ENCODE data around the gene UNC13C. TPM values are rescaled to one million over a fixed set of nuclear protein-coding genes. Genes with fewer than 3 reads are reported as not detected.

Gene UNC13C
- total RNA-seq, 1 donor from 2014 or later: 18.8 TPM

- no peak for DNase-seq (ENCODE audit: low spot score in 2 of 2)
- FAIRE-seq: no peak
Measured at GRCh38 chr15:54547491-54547890, 569.2 kb downstream of the UNC13C start.

GRCh38 chr15:54550954-54551353 lies 572.7 kb downstream of the UNC13C start:
- FAIRE-seq (no peak), DNase-seq (ENCODE audit: low spot score in 2 of 2) (no peak)

DNA sequence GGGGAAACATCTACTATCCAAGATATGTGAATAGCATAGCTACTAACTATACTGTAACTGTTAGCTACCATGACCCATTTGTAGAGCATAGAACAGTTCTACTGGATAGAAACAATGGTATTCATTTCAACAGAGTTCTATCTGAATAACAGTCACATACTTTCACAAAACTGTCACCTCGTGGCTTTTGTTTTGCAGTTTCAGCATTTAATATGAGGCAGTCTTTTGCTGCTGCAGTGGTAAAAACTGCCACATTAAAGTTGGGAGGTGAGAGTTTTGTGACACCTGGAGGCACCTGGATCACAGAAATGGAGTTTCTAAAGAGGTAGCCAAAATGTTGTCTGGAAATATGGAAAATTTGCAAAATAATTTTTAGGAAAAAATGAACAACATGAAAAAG lies 578.0 kb downstream of the UNC13C start:
- FAIRE-seq: no peak
- no peak for DNase-seq (ENCODE audit: low spot score in 2 of 2)

- no peak for DNase-seq (ENCODE audit: low spot score in 2 of 2)
- no peak for FAIRE-seq
Measured at GRCh38 chr15:54559405-54560069, 581.3 kb downstream of the UNC13C start.

DNA sequence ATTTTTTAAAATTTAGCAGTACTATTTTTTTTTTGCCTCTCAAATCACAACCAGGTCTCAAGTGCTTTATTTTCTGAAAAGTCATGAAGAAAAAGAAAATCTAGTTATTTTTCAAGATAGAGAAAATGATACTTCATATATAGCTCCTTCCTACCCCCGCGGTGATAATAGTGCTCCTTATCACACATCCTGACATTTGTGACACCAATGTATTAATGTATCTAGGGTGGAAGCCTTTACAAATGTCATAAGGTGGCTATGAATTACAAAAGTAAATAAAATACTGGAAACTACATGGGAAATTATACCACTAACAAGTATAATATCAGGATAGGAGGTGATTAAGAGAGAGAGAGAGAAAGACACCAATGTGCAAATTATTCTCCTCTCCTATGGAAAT lies 582.2 kb downstream of the UNC13C start:
- FAIRE-seq: no peak

GRCh38 chr15:54564166-54564565 lies 585.9 kb downstream of the UNC13C start:
- FAIRE-seq (no peak), DNase-seq (ENCODE audit: low spot score in 2 of 2) (no peak)

More for the DNA sequence above, 582.2 kb downstream of the UNC13C start:
- DNase-seq (ENCODE audit: low spot score in 2 of 2): no peak

- no peak for DNase-seq (ENCODE audit: low spot score in 2 of 2)
- no peak for FAIRE-seq
Measured at GRCh38 chr15:54566654-54567053, 588.4 kb downstream of the UNC13C start.

GRCh38 chr15:54567408-54568035 lies 589.3 kb downstream of the UNC13C start:
- no peak for FAIRE-seq
- no peak for DNase-seq (ENCODE audit: low spot score in 2 of 2)

DNA sequence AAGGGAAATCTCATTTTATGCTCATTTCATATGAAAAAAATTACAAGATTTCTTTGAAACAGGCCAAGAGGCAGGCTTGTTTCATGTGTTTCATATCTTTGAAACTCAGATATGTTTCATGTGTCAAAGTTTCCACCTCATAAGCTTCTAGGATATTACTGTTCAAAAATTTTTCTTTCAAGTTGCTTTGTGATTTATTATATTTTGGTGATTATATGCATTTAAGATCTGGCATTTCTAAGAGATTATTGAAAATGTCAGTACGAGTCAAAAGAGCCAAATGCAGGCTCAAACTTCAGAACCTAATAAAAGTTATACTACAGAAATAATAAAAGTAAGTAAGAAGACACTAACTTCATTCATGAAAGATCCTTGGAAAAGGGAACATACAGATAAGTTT lies 590.1 kb downstream of the UNC13C start:
- DNase-seq (ENCODE audit: low spot score in 2 of 2) (no peak), FAIRE-seq (no peak)

GRCh38 chr15:54571576-54571975 lies 593.3 kb downstream of the UNC13C start:
- DNase-seq (ENCODE audit: low spot score in 2 of 2) (no peak), FAIRE-seq (no peak)

DNA sequence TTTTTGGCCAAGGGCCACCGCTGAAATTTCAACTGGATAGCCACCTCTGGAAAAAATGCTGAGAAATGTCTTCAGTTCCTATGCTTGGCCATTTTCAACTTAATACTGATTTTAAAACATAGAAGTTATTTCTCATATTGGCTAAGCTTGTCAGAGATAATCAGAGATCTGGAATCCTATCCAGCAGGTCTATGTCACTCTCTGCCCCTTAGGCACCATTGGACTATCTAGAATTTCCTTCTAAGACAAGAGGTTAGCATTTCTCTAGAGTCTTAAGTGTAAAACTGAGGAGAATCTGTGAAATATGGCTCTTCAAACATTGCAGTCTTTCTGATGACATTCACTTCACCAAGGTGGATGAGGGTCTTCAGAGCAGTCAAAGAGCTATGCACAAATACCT lies 597.3 kb downstream of the UNC13C start:
- FAIRE-seq (no peak), DNase-seq (ENCODE audit: low spot score in 2 of 2) (no peak)

- FAIRE-seq (no peak), DNase-seq (ENCODE audit: low spot score in 2 of 2) (no peak)
Measured at GRCh38 chr15:54576298-54576935, 598.2 kb downstream of the UNC13C start.

GRCh38 chr15:54577476-54578250 lies 599.4 kb downstream of the UNC13C start:
- FAIRE-seq (no peak), DNase-seq (ENCODE audit: low spot score in 2 of 2) (no peak)

DNA sequence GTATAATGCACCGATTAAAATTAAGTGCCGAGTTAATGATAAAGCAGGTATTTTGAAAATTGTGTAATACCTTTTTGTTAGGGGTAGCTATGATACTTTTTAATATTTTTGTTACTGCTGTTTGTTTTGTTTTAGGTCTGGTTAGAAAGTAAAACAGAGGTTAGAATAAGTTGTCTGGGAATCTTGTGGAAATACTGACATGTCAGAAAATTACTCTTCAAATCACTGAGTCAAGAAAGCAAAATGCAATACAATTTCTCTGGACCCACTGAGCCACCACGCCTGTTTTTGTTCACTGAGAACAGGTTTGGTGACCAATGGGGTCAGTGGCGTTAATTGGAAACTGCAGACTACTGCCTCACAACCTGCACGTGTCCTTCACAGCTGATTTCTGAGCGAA lies 601.6 kb downstream of the UNC13C start:
- DNase-seq (ENCODE audit: low spot score in 2 of 2): no peak
- no peak for FAIRE-seq

DNA sequence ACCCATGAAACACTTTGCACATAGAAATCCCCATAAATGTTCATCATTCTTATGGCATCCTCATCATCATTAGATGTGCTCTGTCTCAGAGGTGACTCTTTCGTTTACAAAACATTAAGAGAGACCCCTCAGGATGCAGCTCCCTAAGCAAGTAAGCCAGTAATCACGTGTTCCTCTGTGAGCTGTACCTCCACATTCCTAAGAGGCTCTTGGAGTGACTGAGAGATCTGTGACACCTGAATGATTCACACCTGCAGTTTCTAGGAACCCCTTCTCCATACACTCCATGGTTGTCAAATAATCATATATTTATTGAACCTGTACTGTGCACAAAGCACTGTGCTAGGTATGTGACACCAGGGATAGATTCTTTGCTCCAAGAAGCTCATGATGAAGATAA lies 602.4 kb downstream of the UNC13C start:
- no peak for DNase-seq (ENCODE audit: low spot score in 2 of 2)

GRCh38 chr15:54582863-54583643 lies 604.8 kb downstream of the UNC13C start:
- FAIRE-seq (no peak), DNase-seq (ENCODE audit: low spot score in 2 of 2) (no peak)

More for the DNA sequence above, 602.4 kb downstream of the UNC13C start:
- no peak for FAIRE-seq

DNA sequence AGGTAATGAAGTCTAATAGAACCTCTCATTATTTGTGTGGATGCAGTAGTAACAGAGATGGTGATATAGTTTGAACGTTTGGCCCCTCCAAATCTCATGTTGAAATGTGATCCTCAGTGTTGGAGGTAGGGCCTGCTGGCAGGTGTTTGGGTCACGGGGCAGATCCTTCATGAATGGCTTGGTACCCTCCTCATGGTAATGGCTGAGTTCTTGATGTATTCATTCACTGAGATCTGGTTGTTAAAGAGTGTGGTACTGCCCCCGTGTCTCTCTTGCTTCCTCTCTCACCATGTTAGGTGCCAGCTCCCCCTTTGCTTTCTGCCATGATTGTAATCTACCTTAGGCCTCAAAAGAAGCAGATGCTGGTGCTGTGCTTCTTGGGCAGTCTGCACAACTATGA lies 606.8 kb downstream of the UNC13C start:
- FAIRE-seq: no peak
- no peak for DNase-seq (ENCODE audit: low spot score in 2 of 2)

- no peak for FAIRE-seq
- no peak for DNase-seq (ENCODE audit: low spot score in 2 of 2)
Measured at GRCh38 chr15:54594115-54594514, 615.9 kb downstream of the UNC13C start.

- DNase-seq (ENCODE audit: low spot score in 2 of 2): no peak
- no peak for FAIRE-seq
Measured at GRCh38 chr15:54599386-54599785, 621.1 kb downstream of the UNC13C start.

GRCh38 chr15:54605043-54605442 lies 626.8 kb downstream of the UNC13C start:
- FAIRE-seq (no peak), DNase-seq (ENCODE audit: low spot score in 2 of 2) (no peak)

Measured in frontal cortex (tissue), 4 donors.